Measurements from ENCODE around the gene CSNK2B. TPM values are rescaled to one million over a fixed set of nuclear protein-coding genes. Genes with fewer than 3 reads are reported as not detected.

Gene CSNK2B
- polyA plus RNA-seq, 3 donors = 147 to 227 (median 195) TPM

GRCh38 chr6:31664790-31665500 lies 935 bp upstream of the CSNK2B start, which contains the start of gene GPANK1:
TSS of gene GPANK1 (minus strand) at chr6:31664997. CDS start at chr6:31664478, 519 bp downstream.
- Mint-ChIP-seq H3K4me1 (peaks cover 56% of the 10 kb centered on the region), H3K27ac (peak within 1 kb of the TSS; percentile 96 to 98 (median 98)), H3K27me3 (ENCODE audit: low read depth in 3 of 3) (peaks cover 0 to 1% (median 0%) of the 10 kb centered on the region in 3 donors), H3K36me3 (peaks cover 51 to 68% of the 10 kb centered on the region in 2 donors), H3K9me3 (no peaks in the 10 kb centered on the region), H3K4me3 (peak within 1 kb of the TSS; percentile 93 to 98)
- Histone ChIP-seq H3K4me3 (replicated peaks in 1 of 3; ENCODE audit: low read depth in 2 of 3, low read length in 3 of 3) (peak within 1 kb of the TSS; percentile 87 to 94 (median 90)), H3K9me3 (replicated peaks in 1 of 2; ENCODE audit: control insufficient read depth in 1 of 2, insufficient read depth in 1 of 2, low read length in 2 of 2) (no peaks in the 10 kb centered on the region), H3K36me3 (replicated peaks in 1 of 2; ENCODE audit: control insufficient read depth in 1 of 2, insufficient read depth in 2 of 2, low read length in 2 of 2) (peaks cover 36 to 54% of the 10 kb centered on the region in 2 donors), H3K4me1 (ENCODE audit: control insufficient read depth in 1 of 2, insufficient read depth in 2 of 2, low read length in 2 of 2) (peaks cover 51 to 65% of the 10 kb centered on the region in 2 donors), H3K27ac (ENCODE audit: low read depth in 1 of 2, low read length in 2 of 2) (peak within 1 kb of the TSS; percentile 93 to 95), H2AFZ (ENCODE audit: insufficient read depth, low read depth, low read length, poor library complexity, severe bottlenecking) (peak within 1 kb of the TSS; percentile 81), H3K9ac (ENCODE audit: insufficient read depth, low read length, poor library complexity, severe bottlenecking) (peak within 1 kb of the TSS; percentile 88), H4K20me1 (ENCODE audit: insufficient read depth, low read length) (no peaks in the 10 kb centered on the region), H3K4me2 (replicated peaks; ENCODE audit: extremely low read depth, low read length, poor library complexity, severe bottlenecking) (peak within 1 kb of the TSS; percentile 97), H3K27me3 (ENCODE audit: control insufficient read depth in 2 of 2, insufficient read depth in 2 of 2, low read length in 2 of 2) (no peaks in the 10 kb centered on the region), H3K79me2 (ENCODE audit: insufficient read depth, low read length) (peaks cover 80% of the 10 kb centered on the region)
- TF ChIP-seq CTCF (IDR thresholded peaks at IDR 0.05) = no peak
- 0% methylated on average over 30 of the region's 39 CpGs for WGBS (ENCODE audit: insufficient coverage)
- DNase-seq = peak; percentile 92 to 95 (median 94)
- intact Hi-C loops (cut with micrococcal nuclease) = loop anchor here (1.0 to 5.0 kb wide), 7 partner anchors 13 to 292 kb away; partner anchors contain the start of genes BAG6 (in 2 of the 2), ABHD16A (in 1 of the 2), ATP6V1G2 (in 1 of the 2) and CLIC1 (in 1 of the 2)

- intact Hi-C loops (cut with micrococcal nuclease) = loop anchor here (5.0 kb wide), 5 partner anchors 36 to 291 kb away; partner anchors contain the start of genes ABHD16A (in 1 of the 2), CLIC1 (in 1 of the 2), DDX39B (in 1 of the 2) and NELFE (in 1 of the 2)
- peak overlapping the region; percentile 93 to 98 for H3K4me3 Mint-ChIP-seq
Observed at GRCh38 chr6:31666337-31666965, 571 bp downstream of the CSNK2B start.

More at GRCh38 chr6:31666337-31666965, 571 bp downstream of the CSNK2B start:
- DNase-seq = no peak
- H3K4me1 Mint-ChIP-seq = peaks cover 46% of the 10 kb centered on the region
- Histone ChIP-seq H4K20me1 (ENCODE audit: insufficient read depth, low read length) (peaks cover 11% of the 10 kb centered on the region), H3K4me1 (ENCODE audit: control insufficient read depth in 1 of 2, insufficient read depth in 2 of 2, low read length in 2 of 2) (peaks cover 42 to 53% of the 10 kb centered on the region in 2 donors), H2AFZ (ENCODE audit: insufficient read depth, low read depth, low read length, poor library complexity, severe bottlenecking) (peak overlapping the region; percentile 81), H3K27ac (ENCODE audit: low read depth in 1 of 2, low read length in 2 of 2) (peak overlapping the region; percentile 93 to 95), H3K79me2 (ENCODE audit: insufficient read depth, low read length) (peaks cover 68% of the 10 kb centered on the region), H3K27me3 (ENCODE audit: control insufficient read depth in 2 of 2, insufficient read depth in 2 of 2, low read length in 2 of 2) (no peaks in the 10 kb centered on the region), H3K36me3 (replicated peaks in 1 of 2; ENCODE audit: control insufficient read depth in 1 of 2, insufficient read depth in 2 of 2, low read length in 2 of 2) (peaks cover 51 to 70% of the 10 kb centered on the region in 2 donors), H3K9me3 (replicated peaks in 1 of 2; ENCODE audit: control insufficient read depth in 1 of 2, insufficient read depth in 1 of 2, low read length in 2 of 2) (no peaks in the 10 kb centered on the region), H3K9ac (ENCODE audit: insufficient read depth, low read length, poor library complexity, severe bottlenecking) (peak overlapping the region; percentile 88), H3K4me2 (replicated peaks; ENCODE audit: extremely low read depth, low read length, poor library complexity, severe bottlenecking) (peak overlapping the region; percentile 97), H3K4me3 (replicated peaks in 1 of 3; ENCODE audit: low read depth in 2 of 3, low read length in 3 of 3) (peak overlapping the region; percentile 87 to 94 (median 90))
- H3K9me3 Mint-ChIP-seq = peaks cover 0 to under 1% (median 0%) of the 10 kb centered on the region in 7 donors
- 8% methylated on average over 15 of the region's 15 CpGs for WGBS (ENCODE audit: insufficient coverage)
- peak overlapping the region; percentile 96 to 98 (median 98) for H3K27ac Mint-ChIP-seq
- H3K36me3 Mint-ChIP-seq = peaks cover 66 to 78% of the 10 kb centered on the region in 2 donors
- peaks cover 0 to 1% (median 0%) of the 10 kb centered on the region in 3 donors for H3K27me3 Mint-ChIP-seq (ENCODE audit: low read depth in 3 of 3)
- no peak for TF ChIP-seq CTCF (IDR thresholded peaks at IDR 0.05)
